HepG2 (cell line): ENCODE results near the gene CSNK1G1. TPM values are rescaled to one million over a fixed set of nuclear protein-coding genes. Genes with fewer than 3 reads are reported as not detected.

Source experiments
- ASH2L ChIP-seq: fragments of 300-600, 200-600 bp; sonication (generic); IDR thresholded peaks from 2 replicates; pipeline ENCODE4 v1.7.0; 2017; ENCODE audit warnings: low read depth, mild to moderate bottlenecking, moderate library complexity, mixed read lengths, low read length; ENCODE audit not compliant: insufficient read length
- FOXK1 ChIP-seq: sonication (generic); formaldehyde crosslinking; IDR thresholded peaks from 2 replicates; pipeline ENCODE4 v1.4.0; 2020; ENCODE audit warnings: low read depth, missing genetic modification reagents, borderline replicate concordance
- GTF2F1 ChIP-seq: fragments of 150-350 bp; IDR thresholded peaks from 2 replicates; pipeline ENCODE4 v1.6.1; 2014; ENCODE audit warnings: low read length
- HNF1B ChIP-seq: sonication (generic); formaldehyde crosslinking; IDR thresholded peaks from 2 replicates; pipeline ENCODE4 v1.5.1; 2020; ENCODE audit warnings: mild to moderate bottlenecking, moderate library complexity, missing genetic modification reagents
- MAX ChIP-seq: IDR thresholded peaks from 2 replicates; pipeline ENCODE4 v1.6.1; 2012; ENCODE audit warnings: inconsistent platforms
- MYC ChIP-seq: sonication (generic); formaldehyde crosslinking; IDR thresholded peaks from 2 replicates; pipeline ENCODE4 v1.9.0; 2021; ENCODE audit warnings: missing genetic modification reagents, borderline replicate concordance
- NRL ChIP-seq: sonication (generic); formaldehyde crosslinking; IDR thresholded peaks from 2 replicates; pipeline ENCODE4 v1.5.0; 2020; ENCODE audit warnings: missing genetic modification reagents, mild to moderate bottlenecking, moderate library complexity, borderline replicate concordance
- PHF5A ChIP-seq: IDR thresholded peaks from one replicate; pipeline ENCODE4 v1.6.1; 2018; ENCODE audit warnings: low read depth, missing genetic modification reagents; ENCODE audit not compliant: unreplicated experiment
- TARDBP ChIP-seq: sonication (generic); formaldehyde crosslinking; IDR thresholded peaks from 2 replicates; pipeline ENCODE4 v1.8.0; 2022; ENCODE audit warnings: mild to moderate bottlenecking, missing genetic modification reagents
- TRAFD1 ChIP-seq: sonication (generic); formaldehyde crosslinking; IDR thresholded peaks from 2 replicates; pipeline ENCODE4 v1.5.1; 2020; ENCODE audit warnings: missing genetic modification reagents, mild to moderate bottlenecking, borderline replicate concordance
- ZBTB38 ChIP-seq: sonication (generic); formaldehyde crosslinking; IDR thresholded peaks from 2 replicates; pipeline ENCODE4 v1.5.1; 2020; ENCODE audit warnings: mild to moderate bottlenecking, missing genetic modification reagents
- ZFY ChIP-seq: sonication (generic); formaldehyde crosslinking; IDR thresholded peaks from 2 replicates; pipeline ENCODE4 v1.4.0; 2020; ENCODE audit warnings: missing genetic modification reagents
- ZKSCAN5 ChIP-seq: sonication (generic); formaldehyde crosslinking; IDR thresholded peaks from 2 replicates; pipeline ENCODE4 v1.5.1; 2020; ENCODE audit warnings: mild to moderate bottlenecking, missing genetic modification reagents
- ZNF160 ChIP-seq: sonication (generic); formaldehyde crosslinking; IDR thresholded peaks from 2 replicates; pipeline ENCODE4 v1.8.0; 2022; ENCODE audit warnings: mild to moderate bottlenecking, inconsistent platforms, missing genetic modification reagents
- ZNF224 ChIP-seq: sonication (generic); formaldehyde crosslinking; IDR thresholded peaks from 2 replicates; pipeline ENCODE4 v1.5.0; 2020; ENCODE audit warnings: mild to moderate bottlenecking, missing genetic modification reagents
- ZNF333 ChIP-seq: sonication (generic); formaldehyde crosslinking; IDR thresholded peaks from 2 replicates; pipeline ENCODE4 v1.4.0; 2020; ENCODE audit warnings: mild to moderate bottlenecking, missing genetic modification reagents, borderline replicate concordance
- ZNF33B ChIP-seq: sonication (generic); formaldehyde crosslinking; IDR thresholded peaks from 2 replicates; pipeline ENCODE4 v1.5.1; 2020; ENCODE audit warnings: mild to moderate bottlenecking, missing genetic modification reagents
- ZNF510 ChIP-seq: sonication (generic); formaldehyde crosslinking; IDR thresholded peaks from 2 replicates; pipeline ENCODE4 v1.4.0; 2020; ENCODE audit warnings: low read depth, mild to moderate bottlenecking, missing genetic modification reagents
- ZNF580 ChIP-seq: IDR thresholded peaks from 2 replicates; pipeline ENCODE4 v1.6.1; 2016; ENCODE audit warnings: low read depth, borderline replicate concordance
- ZNF724P ChIP-seq: sonication (generic); formaldehyde crosslinking; IDR thresholded peaks from 2 replicates; pipeline ENCODE4 v1.8.0; 2022; ENCODE audit warnings: missing genetic modification reagents, borderline replicate concordance
- ZNF883 ChIP-seq: sonication (generic); formaldehyde crosslinking; IDR thresholded peaks from 2 replicates; pipeline ENCODE4 v1.5.1; 2020; ENCODE audit warnings: mild to moderate bottlenecking, missing genetic modification reagents; ENCODE audit errors: not compliant biosample characterization
- polyA plus RNA-seq, 8 experiments: library from polyadenylated mRNA; depleted of rRNA in 3 of 8; stranded (reverse) in 7 of 8; unstranded in 1 of 8; fragments of >200 nt; fragmentation: Illumina TruSeq in 4 of 8; extraction: Trizol in 4 of 8; gene quantifications; 2 replicates each; pipeline versions ENCODE4 v1.2.1 to v1.2.3, GENCODE V29; 2011 to 2016; ENCODE audit warnings: low read depth in 4 of 8, missing spikeins in 1 of 8, mixed read lengths in 1 of 8; ENCODE audit not compliant: insufficient read depth in 1 of 8
- total RNA-seq, 5 experiments: library from RNA; depleted of rRNA; stranded (reverse); fragments of >200 nt; fragmentation: Illumina TruSeq; extraction: Trizol; gene quantifications; 2 replicates each; pipeline ENCODE4 v1.2.3, GENCODE V29; 2016; ENCODE audit warnings: low read depth in 1 of 5
- TF ChIP-seq, protein P1 (sequence below): sonication (generic); formaldehyde crosslinking; IDR thresholded peaks from 2 replicates; pipeline ENCODE4 v1.8.0; 2022; ENCODE audit warnings: low read depth, missing genetic modification reagents
- TF ChIP-seq, protein P2 (sequence below): sonication (generic); formaldehyde crosslinking; IDR thresholded peaks from 2 replicates; pipeline ENCODE4 v1.4.0; 2020; ENCODE audit warnings: mild to moderate bottlenecking, missing genetic modification reagents

Gene CSNK1G1
- total and polyA plus RNA-seq, 2 of the 13 experiments (the other 11 are each of a cell fraction or from before 2014, with no cell fraction given): 8.5 to 12.6 TPM

- peak; percentile 37; the same call in 1 of the 2 replicates for TF ChIP-seq MAX
- 0 out of 2 replicates have a peak, but pooled peaks have one; percentile 51 for TF ChIP-seq ZNF160 (CRISPR knock-in tag)
- no peak for TF ChIP-seq PHF5A (CRISPR knock-in tag)
- TF ChIP-seq ASH2L: peak; percentile 87
- 0 out of 2 replicates have a peak, but pooled peaks have one; percentile 44 for TF ChIP-seq ZNF724P (CRISPR knock-in tag)
- peak; percentile 56 for TF ChIP-seq ZNF883 (CRISPR knock-in tag)
- no peak for TF ChIP-seq TRAFD1 (CRISPR knock-in tag)
- TF ChIP-seq ZNF224 (CRISPR knock-in tag): peak; percentile 57; the same call in 1 of the 2 replicates
- peak; percentile 67; the same call in 1 of the 2 replicates for TF ChIP-seq MYC (CRISPR knock-in tag)
- peak; percentile 49; the same call in 1 of the 2 replicates for TF ChIP-seq NRL (CRISPR knock-in tag)
- TF ChIP-seq FOXK1 (CRISPR knock-in tag): 0 out of 2 replicates have a peak, but pooled peaks have one; percentile 14
- no peak for TF ChIP-seq ZNF510
- TF ChIP-seq, protein P1, sequence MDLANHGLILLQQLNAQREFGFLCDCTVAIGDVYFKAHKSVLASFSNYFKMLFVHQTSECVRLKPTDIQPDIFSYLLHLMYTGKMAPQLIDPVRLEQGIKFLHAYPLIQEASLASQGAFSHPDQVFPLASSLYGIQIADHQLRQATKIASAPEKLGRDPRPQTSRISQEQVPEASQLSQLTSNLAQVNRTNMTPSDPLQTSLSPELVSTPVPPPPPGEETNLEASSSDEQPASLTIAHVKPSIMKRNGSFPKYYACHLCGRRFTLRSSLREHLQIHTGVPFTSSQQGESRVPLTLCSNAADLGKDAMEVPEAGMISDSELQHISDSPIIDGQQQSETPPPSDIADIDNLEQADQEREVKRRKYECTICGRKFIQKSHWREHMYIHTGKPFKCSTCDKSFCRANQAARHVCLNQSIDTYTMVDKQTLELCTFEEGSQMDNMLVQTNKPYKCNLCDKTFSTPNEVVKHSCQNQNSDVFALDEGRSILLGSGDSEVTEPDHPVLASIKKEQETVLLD (CRISPR knock-in tag): no peak
- TF ChIP-seq, protein P2, sequence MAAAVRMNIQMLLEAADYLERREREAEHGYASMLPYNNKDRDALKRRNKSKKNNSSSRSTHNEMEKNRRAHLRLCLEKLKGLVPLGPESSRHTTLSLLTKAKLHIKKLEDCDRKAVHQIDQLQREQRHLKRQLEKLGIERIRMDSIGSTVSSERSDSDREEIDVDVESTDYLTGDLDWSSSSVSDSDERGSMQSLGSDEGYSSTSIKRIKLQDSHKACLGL: peak; percentile 45; the same call in 1 of the 2 replicates
- no peak for TF ChIP-seq ZKSCAN5 (CRISPR knock-in tag)
- 0 out of 2 replicates have a peak, but pooled peaks have one; percentile 31 for TF ChIP-seq ZNF333 (CRISPR knock-in tag)
- peak; percentile 42; the same call in 1 of the 2 replicates for TF ChIP-seq ZBTB38 (CRISPR knock-in tag)
- TF ChIP-seq ZNF580 (CRISPR knock-in tag): no peak
- TF ChIP-seq TARDBP (CRISPR knock-in tag): 0 out of 2 replicates have a peak, but pooled peaks have one; percentile 18
- TF ChIP-seq ZNF33B (CRISPR knock-in tag): no peak; the same call in 1 of the 2 replicates
- TF ChIP-seq GTF2F1: peak; percentile 30; the same call in 1 of the 2 replicates
- peak; percentile 67; the same call in 1 of the 2 replicates for TF ChIP-seq HNF1B
- peak; percentile 69; the same call in 1 of the 2 replicates for TF ChIP-seq ZFY
Measured at GRCh38 chr15:64381000-64381751, 25.2 kb upstream of the CSNK1G1 start, which contains the start of gene PCLAF (continued).
